Aorta (tissue), 5 donors: Measurements from ENCODE around the gene PLXNA4. TPM values are rescaled to one million over a fixed set of nuclear protein-coding genes. Genes with fewer than 3 reads are reported as not detected.

Source experiments
- ATAC-seq: fragments of 200-7000 bp; cut with Tn5 transposase; one replicate; pipeline ENCODE4 v1.9.1; 2022; ENCODE audit warnings: moderate library complexity; ENCODE audit not compliant: low FRiP score
- DNase-seq, 2 donors: peaks; one replicate each; pipeline ENCODE4 v3.0.0-alpha.2; 2020
- H3K27ac ChIP-seq, 2 donors: one replicate each; pipeline ENCODE4 v1.5.1; 2013; ENCODE audit warnings: low read length in 2 of 2, mild to moderate bottlenecking in 2 of 2, moderate library complexity in 2 of 2, control low read depth in 1 of 2, inconsistent platforms in 1 of 2, low read depth in 1 of 2
- H3K27me3 ChIP-seq, 2 donors: one replicate each; pipeline ENCODE4 v1.6.1; 2013; ENCODE audit warnings: control low read depth in 1 of 2, low read length in 1 of 2, mild to moderate bottlenecking in 1 of 2, moderate library complexity in 1 of 2; ENCODE audit not compliant: insufficient read depth in 2 of 2, control insufficient read depth in 1 of 2
- H3K36me3 ChIP-seq, 2 donors: one replicate each; pipeline ENCODE4 v1.6.1; 2013; ENCODE audit warnings: control low read depth in 1 of 2, low read length in 1 of 2, mild to moderate bottlenecking in 1 of 2; ENCODE audit not compliant: insufficient read depth in 2 of 2, control insufficient read depth in 1 of 2
- H3K4me1 ChIP-seq, 2 donors: one replicate each; pipeline ENCODE4 v1.6.1; 2013; ENCODE audit warnings: low read length in 2 of 2, control low read depth in 1 of 2, mild to moderate bottlenecking in 1 of 2, moderate library complexity in 1 of 2; ENCODE audit not compliant: insufficient read depth in 2 of 2, control insufficient read depth in 1 of 2
- H3K4me3 ChIP-seq, 2 donors: one replicate each; pipeline ENCODE4 v1.5.1; 2013; ENCODE audit warnings: low read length in 2 of 2, control low read depth in 1 of 2, mild to moderate bottlenecking in 1 of 2
- H3K9me3 ChIP-seq: one replicate; pipeline ENCODE4 v1.6.1; 2013; ENCODE audit warnings: mild to moderate bottlenecking, low read length; ENCODE audit not compliant: control insufficient read depth
- WGBS, 2 donors: extraction: QIAGEN DNeasy Blood & Tissue Kit; methylation state at CpG; one replicate each; pipeline ENCODE4 v1.1.7; 2013; 5-methylcytosine and 5-hydroxymethylcytosine counted together
- intact Hi-C, 2 donors: fragments of 100-400 bp; cut with DNase I; formaldehyde crosslinking; loops; one replicate each; pipeline versions ENCODE4 v1.14.2 to v1.15.0; 2022
- polyA plus RNA-seq, 2 donors: library from polyadenylated mRNA; stranded (reverse); fragments of 200-250 nt; gene quantifications; one replicate each; pipeline ENCODE4 v1.2.3, GENCODE V29; 2013
- total RNA-seq, 2 donors: library from RNA; stranded (reverse); fragmentation: NEBNext Ultra II Directional; extraction: Animal tissue kit (Norgen Biotek cat#: 25700); gene quantifications; one replicate each; pipeline ENCODE4 v1.2.1, GENCODE V29; 2021
- donor health status: healthy with polysubstance abuse.
- donor health status: Bipolar disorder and iron deficiency.
- donor health status: DM: no; HTN: no; CAD: no.
- donor health status: DM: no; HTN: no; CAD: no.
- donor health status: DM: yes; HTN: yes; CAD: no.

The PLXNA4 gene
- total and polyA plus RNA-seq, 4 donors: 0.59 to 30.1 (median 12.0) TPM

DNA sequence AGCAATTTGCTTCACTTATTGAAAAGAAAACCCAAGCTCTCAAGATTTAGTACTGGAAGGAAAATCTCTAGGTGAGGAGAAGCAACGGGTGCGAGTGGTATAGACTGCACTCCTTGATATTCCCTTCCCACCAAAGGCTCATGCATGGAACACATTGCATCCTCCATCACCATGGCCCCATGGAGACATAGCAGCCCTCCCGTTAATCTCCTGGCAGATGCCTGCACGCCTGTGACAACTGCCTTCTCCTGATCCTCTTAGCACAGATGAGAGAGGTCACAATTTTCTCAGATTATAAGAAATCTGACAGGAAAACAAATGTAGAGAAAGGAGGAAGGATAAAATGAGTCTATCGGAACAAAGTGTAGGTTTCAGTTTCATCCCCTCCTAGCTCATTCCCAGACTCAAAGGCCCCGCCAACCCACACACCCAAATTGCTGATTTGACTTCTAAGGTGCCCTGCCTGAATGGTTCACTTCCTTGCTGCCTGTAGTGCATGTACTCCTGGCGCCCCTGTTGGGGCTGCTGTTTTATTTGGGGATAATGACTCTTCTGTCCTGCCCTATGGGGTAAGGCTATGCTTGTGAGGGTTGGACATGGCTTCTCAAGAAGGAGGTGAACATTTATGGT is 50.0 kb downstream of the PLXNA4 start:
- 93 to 96% methylated on average over 7 of the region's 7 CpGs for WGBS, 2 donors
- ATAC-seq: no peak
- no peaks in the 10 kb centered on the region for H3K9me3 ChIP-seq
- H3K27me3 ChIP-seq: no peaks in the 10 kb centered on the region
- H3K4me1 ChIP-seq: no peaks in the 10 kb centered on the region
- H3K36me3 ChIP-seq: no peaks in the 10 kb centered on the region
- DNase-seq: no peak
- intact Hi-C loops: no loop called here
- no peak overlapping the region for H3K27ac ChIP-seq
- H3K4me3 ChIP-seq: no peak overlapping the region

DNA sequence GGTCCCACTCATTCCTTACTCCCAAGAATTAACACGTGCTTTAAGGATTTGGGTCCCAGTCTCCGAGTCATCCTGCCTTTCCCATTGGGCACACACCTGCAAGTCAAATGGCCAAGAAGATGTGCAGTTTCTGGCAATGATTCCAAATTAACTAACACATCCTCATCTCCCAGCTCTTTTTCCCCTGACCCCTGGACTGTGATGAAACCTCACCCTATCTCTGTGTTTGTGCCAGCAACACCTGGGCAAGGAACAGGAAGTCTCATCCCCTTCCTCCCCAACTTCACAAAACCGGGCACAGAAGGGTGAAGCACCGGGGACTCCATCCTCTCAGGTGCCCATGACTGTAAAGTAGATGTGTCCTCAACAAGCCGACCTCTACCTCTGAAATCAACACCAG is 54.8 kb downstream of the PLXNA4 start:
- no peaks in the 10 kb centered on the region for H3K27me3 ChIP-seq
- no peaks in the 10 kb centered on the region for H3K36me3 ChIP-seq
- intact Hi-C loops: no loop called here
- no peaks in the 10 kb centered on the region for H3K9me3 ChIP-seq
- DNase-seq: no peak
- H3K4me3 ChIP-seq: no peak overlapping the region
- 82 to 90% methylated on average over 5 of the region's 5 CpGs for WGBS, 2 donors
- no peak for ATAC-seq
- H3K27ac ChIP-seq: no peak overlapping the region
- H3K4me1 ChIP-seq: no peaks in the 10 kb centered on the region

DNA sequence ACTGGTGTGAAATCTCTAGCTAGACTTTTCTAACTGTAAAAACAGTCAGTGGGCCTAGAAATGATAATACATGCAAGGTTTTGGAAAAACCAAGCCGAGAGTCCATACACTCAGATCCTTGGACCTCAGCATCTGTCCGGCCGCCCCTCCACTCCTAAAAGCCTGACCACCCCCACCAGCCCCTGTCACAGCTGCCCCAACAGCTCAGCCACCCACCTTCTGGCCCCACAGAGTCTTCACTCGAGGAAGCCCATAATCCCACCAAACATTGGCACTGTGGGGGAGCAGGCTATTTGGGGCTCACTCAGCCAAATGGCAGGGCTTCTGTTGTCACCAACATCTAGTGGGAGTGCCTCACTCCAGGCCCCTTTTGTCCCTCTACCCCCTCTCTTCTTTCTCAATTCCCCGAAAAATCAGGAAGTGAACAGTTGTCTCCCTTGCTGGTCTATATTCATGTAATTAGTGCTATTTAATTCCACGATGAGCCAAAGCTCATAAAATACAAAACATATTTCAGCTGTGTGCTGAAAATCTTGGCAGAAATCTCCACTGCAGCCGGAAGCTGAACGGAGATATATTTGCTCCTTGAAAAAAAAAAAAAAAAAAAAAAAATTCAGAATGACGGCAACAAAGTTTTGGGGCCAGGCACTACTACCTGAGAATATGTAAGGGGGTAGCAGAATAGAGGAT is 55.5 kb downstream of the PLXNA4 start:
- WGBS, 2 donors: 57 to 59% methylated on average over 9 of the region's 9 CpGs
- H3K27me3 ChIP-seq: no peaks in the 10 kb centered on the region
- intact Hi-C loops: no loop called here
- H3K4me1 ChIP-seq: no peaks in the 10 kb centered on the region
- H3K4me3 ChIP-seq: no peak overlapping the region
- H3K27ac ChIP-seq: no peak overlapping the region
- no peak for DNase-seq
- no peak for ATAC-seq
- H3K36me3 ChIP-seq: no peaks in the 10 kb centered on the region
- no peaks in the 10 kb centered on the region for H3K9me3 ChIP-seq

DNA sequence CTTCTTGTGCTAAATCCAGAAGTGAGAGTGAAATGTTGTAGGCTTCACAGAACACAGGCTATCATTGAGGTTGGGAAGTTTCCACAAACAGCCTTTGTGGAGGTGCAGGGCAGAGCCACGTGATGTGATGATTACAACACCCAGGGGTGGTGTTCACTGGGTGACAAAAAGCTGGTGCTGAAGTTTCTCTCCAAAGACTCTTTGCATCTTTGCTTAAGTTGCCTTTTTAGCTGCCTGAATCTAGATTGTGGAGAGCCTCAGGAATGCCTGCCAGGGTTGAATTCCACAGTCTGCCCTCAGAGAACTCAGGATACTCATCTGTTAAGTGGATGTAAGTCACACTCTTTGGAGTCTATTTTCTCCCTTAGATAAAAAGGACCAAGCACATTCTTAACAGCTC is 56.3 kb downstream of the PLXNA4 start:
- Histone ChIP-seq H3K27me3 (no peaks in the 10 kb centered on the region), H3K36me3 (no peaks in the 10 kb centered on the region), H3K4me3 (no peak overlapping the region), H3K27ac (no peak overlapping the region), H3K4me1 (no peaks in the 10 kb centered on the region), H3K9me3 (no peaks in the 10 kb centered on the region)
- DNase-seq (no peak), ATAC-seq (no peak)
- 31 to 35% methylated on average over 1 of the region's 1 CpG for WGBS, 2 donors
- intact Hi-C loops: no loop called here

DNA sequence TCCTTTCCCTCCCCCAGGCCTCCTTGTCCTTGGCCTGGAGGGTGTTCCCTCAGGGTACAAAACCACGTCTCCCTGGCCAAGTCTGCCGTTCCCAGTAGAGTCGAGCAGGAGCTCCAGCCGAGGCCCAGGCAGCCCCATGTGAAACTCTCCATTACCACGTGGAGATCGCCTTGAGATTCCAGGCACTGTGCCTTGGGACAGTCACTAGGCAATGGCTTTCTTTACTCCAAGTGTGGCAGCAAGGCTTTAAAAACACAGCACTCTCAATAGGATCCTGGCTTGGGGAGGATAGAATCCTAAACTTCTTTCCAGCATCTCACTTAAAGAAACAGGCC is 57.5 kb downstream of the PLXNA4 start:
- ATAC-seq (no peak), DNase-seq (no peak)
- no peaks in the 10 kb centered on the region for H3K27me3 ChIP-seq
- H3K4me1 ChIP-seq: no peaks in the 10 kb centered on the region
- 61 to 65% methylated on average over 6 of the region's 6 CpGs for WGBS, 2 donors
- intact Hi-C loops: no loop called here
- no peaks in the 10 kb centered on the region for H3K36me3 ChIP-seq
- H3K4me3 ChIP-seq: no peak overlapping the region
- H3K9me3 ChIP-seq: no peaks in the 10 kb centered on the region
- no peak overlapping the region for H3K27ac ChIP-seq

DNA sequence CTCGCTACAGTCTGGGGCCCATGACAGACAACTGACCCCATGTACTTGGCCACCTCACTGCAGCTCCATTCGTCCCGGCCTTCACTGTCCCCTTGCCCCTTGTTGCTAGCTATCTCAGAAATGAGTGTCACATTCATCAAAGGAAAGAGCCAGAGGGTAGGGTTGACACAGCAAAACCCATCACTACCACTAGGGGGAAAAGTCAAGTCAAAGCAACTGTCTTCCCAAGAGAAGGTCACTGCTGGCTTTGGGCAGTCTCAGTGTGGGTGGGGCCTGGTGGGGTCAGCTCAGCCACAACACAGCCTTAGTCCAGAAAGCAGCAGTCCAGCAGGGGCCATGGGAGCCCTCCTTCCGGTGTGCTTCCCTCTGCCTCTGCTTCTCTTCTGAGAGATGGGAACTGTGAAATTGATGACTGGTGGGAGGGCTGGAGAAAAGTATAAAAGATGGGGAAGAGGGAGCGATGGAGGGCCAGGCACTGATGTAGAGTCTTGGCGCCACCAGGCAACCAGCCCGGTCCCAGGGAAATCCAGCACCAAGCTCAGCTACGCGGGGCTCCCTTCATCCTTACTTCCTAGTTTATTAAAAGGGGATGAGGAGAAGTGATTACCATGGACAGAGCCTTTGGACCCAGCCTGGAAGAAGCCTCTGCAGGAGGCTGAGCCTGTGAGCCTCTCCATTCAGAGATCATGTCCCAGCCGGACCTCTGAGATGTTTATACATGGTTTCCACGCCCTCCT is 58.0 kb downstream of the PLXNA4 start:
- intact Hi-C loops: no loop called here
- Histone ChIP-seq H3K27me3 (no peaks in the 10 kb centered on the region), H3K4me1 (no peaks in the 10 kb centered on the region), H3K9me3 (no peaks in the 10 kb centered on the region), H3K4me3 (no peak overlapping the region), H3K27ac (no peak overlapping the region), H3K36me3 (no peaks in the 10 kb centered on the region)
- WGBS, 2 donors: 92 to 93% methylated on average over 11 of the region's 11 CpGs
- no peak for ATAC-seq
- peak in 1 of 2 donors; percentile 46 for DNase-seq

DNA sequence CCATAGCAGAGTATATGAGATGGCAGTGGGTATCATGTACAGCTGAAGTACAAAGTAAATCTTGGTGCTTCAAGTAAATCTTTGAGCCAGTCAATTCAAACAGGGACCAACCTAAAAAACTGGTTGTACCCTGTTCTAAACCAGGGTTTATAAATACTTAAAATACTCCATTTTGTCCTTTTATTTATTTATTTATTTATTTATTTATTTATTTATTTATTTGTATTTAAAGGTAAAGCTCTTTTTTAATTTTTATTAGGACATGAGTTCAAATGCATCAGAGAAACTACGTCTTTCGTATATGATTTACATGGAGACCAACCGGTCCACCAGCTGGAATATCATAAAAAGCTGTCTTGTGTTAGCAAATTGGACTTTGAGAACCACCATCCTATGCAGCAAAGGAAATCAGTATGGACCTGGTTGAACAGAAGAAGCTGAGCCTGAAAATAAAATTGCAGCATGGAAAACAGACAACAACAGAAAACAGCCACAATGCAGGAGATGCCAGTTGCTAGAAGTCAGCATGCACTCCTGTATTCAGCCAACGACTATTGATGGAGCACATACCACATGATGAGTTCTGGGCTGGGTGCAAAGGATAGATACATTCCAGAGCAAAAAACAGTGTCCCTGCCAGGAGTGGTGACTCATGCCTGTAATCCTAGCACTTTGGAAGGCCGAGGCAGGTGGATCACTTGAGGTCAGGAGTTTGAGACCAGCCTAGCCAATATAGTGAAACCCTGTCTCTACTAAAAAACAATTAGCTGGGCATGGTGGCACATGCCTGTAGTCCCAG is 60.0 kb downstream of the PLXNA4 start:
- H3K36me3 ChIP-seq: no peaks in the 10 kb centered on the region
- no peaks in the 10 kb centered on the region for H3K4me1 ChIP-seq
- intact Hi-C loops: no loop called here
- H3K27ac ChIP-seq: no peak overlapping the region
- no peak for DNase-seq
- ATAC-seq: no peak
- H3K4me3 ChIP-seq: no peak overlapping the region
- H3K27me3 ChIP-seq: no peaks in the 10 kb centered on the region
- WGBS, 2 donors: 63 to 68% methylated on average over 5 of the region's 5 CpGs
- H3K9me3 ChIP-seq: no peaks in the 10 kb centered on the region

DNA sequence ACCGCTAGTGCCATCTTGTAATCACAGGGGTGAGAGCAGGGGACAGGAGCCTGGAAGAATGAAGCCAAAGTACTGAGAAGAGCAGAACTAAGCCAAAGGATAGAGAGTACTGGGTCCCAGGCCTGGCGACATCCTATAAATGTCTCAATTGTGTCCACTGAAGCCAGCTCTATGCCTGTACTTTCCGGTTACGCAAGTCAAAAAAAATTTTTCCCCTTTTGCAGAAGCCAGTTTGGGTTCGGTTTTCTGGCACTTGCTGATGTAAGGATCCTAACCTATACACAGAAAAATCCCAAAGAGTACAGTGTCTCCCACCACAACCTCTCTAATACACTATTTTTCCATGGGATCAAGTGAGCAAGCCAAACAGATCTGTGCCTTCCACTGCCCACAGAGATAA is 61.1 kb downstream of the PLXNA4 start:
- H3K27ac ChIP-seq: no peak overlapping the region
- 96 to 97% methylated on average over 5 of the region's 5 CpGs for WGBS, 2 donors
- no peak for DNase-seq
- no peaks in the 10 kb centered on the region for H3K27me3 ChIP-seq
- H3K4me3 ChIP-seq: no peak overlapping the region
- ATAC-seq: no peak
- intact Hi-C loops: no loop called here
- H3K9me3 ChIP-seq: no peaks in the 10 kb centered on the region
- no peaks in the 10 kb centered on the region for H3K4me1 ChIP-seq
- H3K36me3 ChIP-seq: no peaks in the 10 kb centered on the region
